PC-9 (cell line): Measurements from ENCODE around the gene HTATIP2. TPM values are rescaled to one million over a fixed set of nuclear protein-coding genes. Genes with fewer than 3 reads are reported as not detected.

Source experiments
- BruUV-seq: library from RNA; stranded (reverse); fragments of 400-500 nt; replicated peaks from 2 replicates; lab custom pipeline; 2021; lab: Mats Ljungman, UMichigan
- CTCF ChIA-PET: fragments of 300-600 bp; sonication (Branson Sonifier 250); formaldehyde crosslinking; loops from one replicate; lab custom pipeline; 2022; ENCODE audit warnings: antibody characterized with exemption; lab: Charles Lee
- POLR2A ChIA-PET: fragments of 300-600 bp; sonication (Branson Sonifier 250); formaldehyde crosslinking; loops from one replicate; lab custom pipeline; 2022; ENCODE audit warnings: antibody characterized with exemption; ENCODE audit not compliant: unreplicated experiment; lab: Charles Lee
- DNase-seq, 2 experiments: peaks; one replicate each; pipeline versions ENCODE4 v3.0.0 to v3.0.0-alpha.2; 2015 to 2022; ENCODE audit warnings: mixed read lengths in 1 of 2
- H2AFZ ChIP-seq: fragments of 200-600 bp; sonication (generic); 2 replicates; pipeline ENCODE4 v1.8.1; 2017; ENCODE audit warnings: antibody characterized with exemption
- H3F3A ChIP-seq: fragments of 200-600 bp; sonication (generic); 2 replicates; pipeline ENCODE4 v1.8.1; 2017; ENCODE audit warnings: antibody characterized with exemption, mild to moderate bottlenecking, low read depth; ENCODE audit not compliant: insufficient read depth
- H3K27ac ChIP-seq: fragments of 200-600 bp; sonication (generic); 2 replicates; pipeline ENCODE4 v1.6.1; 2016; ENCODE audit warnings: mixed run types
- H3K27me3 ChIP-seq: fragments of 200-600 bp; sonication (generic); 2 replicates; pipeline ENCODE4 v1.6.1; 2016; ENCODE audit warnings: low read depth, mixed run types; ENCODE audit not compliant: insufficient read depth
- H3K36me3 ChIP-seq: fragments of 200-600 bp; sonication (generic); 2 replicates; pipeline ENCODE4 v1.6.1; 2016; ENCODE audit warnings: low read depth, mixed run types
- H3K4me1 ChIP-seq: fragments of 200-600 bp; sonication (generic); replicated peaks from 2 replicates; pipeline ENCODE4 v1.6.1; 2016; ENCODE audit warnings: mixed run types; ENCODE audit not compliant: insufficient read depth
- H3K4me2 ChIP-seq: fragments of 200-600 bp; sonication (generic); 2 replicates; pipeline ENCODE4 v1.6.1; 2017; ENCODE audit warnings: mixed run types
- H3K4me3 ChIP-seq: fragments of 200-600 bp; sonication (generic); 2 replicates; pipeline ENCODE4 v1.6.1; 2016; ENCODE audit warnings: mixed run types
- H3K79me2 ChIP-seq: fragments of 200-600 bp; sonication (generic); 2 replicates; pipeline ENCODE4 v1.6.1; 2017; ENCODE audit warnings: low read depth, mixed run types
- H3K9me2 ChIP-seq: fragments of 200-600 bp; sonication (generic); 2 replicates; pipeline ENCODE4 v1.8.1; 2017; ENCODE audit warnings: mild to moderate bottlenecking; ENCODE audit not compliant: insufficient read depth
- H3K9me3 ChIP-seq: fragments of 200-600 bp; sonication (generic); 2 replicates; pipeline ENCODE4 v1.8.1; 2016; ENCODE audit warnings: low read depth; ENCODE audit not compliant: insufficient read depth
- H4K20me1 ChIP-seq: fragments of 200-600 bp; sonication (generic); 2 replicates; pipeline ENCODE4 v1.8.1; 2017; ENCODE audit not compliant: insufficient read depth
- EZH2 ChIP-seq: fragments of 200-600 bp; sonication (generic); IDR thresholded peaks from 2 replicates; pipeline ENCODE4 v1.8.0; 2017; ENCODE audit warnings: antibody characterized with exemption, low read depth
- intact Hi-C: fragments of 100-400 bp; cut with micrococcal nuclease; formaldehyde crosslinking; loops from one replicate; pipeline ENCODE4 v1.10.0; 2022; ENCODE audit not compliant: unreplicated experiment
- total RNA-seq: library from RNA; stranded (reverse); gene quantifications from 2 replicates; pipeline ENCODE4 v1.2.3, GENCODE V29; 2021
- TF ChIP-seq, protein P1 (sequence below): fragments of 200-600 bp; sonication (generic); conservative IDR thresholded peaks from 2 replicates; pipeline ENCODE4 v1.6.1; 2017; ENCODE audit warnings: mixed run types, antibody characterized with exemption, mild to moderate bottlenecking, moderate library complexity

HTATIP2 gene
- total RNA-seq, 1 experiment from 2014 or later, result 180 TPM

DNA sequence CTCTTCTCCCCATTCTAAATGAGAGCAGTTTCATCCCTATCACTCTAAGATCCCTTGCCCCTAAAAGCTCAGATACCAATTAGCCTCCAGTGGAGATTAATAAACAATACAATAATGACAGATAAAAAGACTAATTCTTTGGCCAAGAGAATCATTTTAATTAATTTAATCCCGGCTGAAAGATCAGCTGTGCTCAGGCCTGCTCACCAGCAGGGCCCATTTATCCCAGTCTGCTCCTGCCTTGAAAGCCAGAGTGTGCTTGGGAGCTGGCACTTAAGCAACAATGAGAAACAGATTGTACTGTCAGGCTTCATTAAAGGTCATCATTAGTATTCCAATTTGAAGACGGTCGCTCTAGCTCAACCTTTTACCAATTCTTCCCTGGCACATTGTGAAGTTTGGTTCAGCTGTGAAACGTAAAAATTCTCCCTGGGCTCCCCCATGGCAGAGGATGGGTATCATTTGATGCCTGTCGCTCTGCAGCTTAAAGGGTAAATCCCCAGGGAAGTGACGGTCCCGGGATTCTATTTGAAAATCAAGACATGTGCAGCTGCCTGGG, 36.1 kb upstream of the HTATIP2 start:
- Histone ChIP-seq H3K27me3 (peaks cover 64% of the 10 kb centered on the region), H3K9me2 (no peaks in the 10 kb centered on the region), H3F3A (no peaks in the 10 kb centered on the region), H3K36me3 (no peaks in the 10 kb centered on the region), H3K79me2 (no peaks in the 10 kb centered on the region), H3K27ac (no peak overlapping the region), H3K4me2 (no peak overlapping the region), H3K4me1 (no peaks in the 10 kb centered on the region), H2AFZ (no peak overlapping the region), H3K9me3 (no peaks in the 10 kb centered on the region), H4K20me1 (no peaks in the 10 kb centered on the region), H3K4me3 (no peak overlapping the region)
- DNase-seq, result no peak
- ChIA-PET CTCF (no interaction called here), POLR2A (no interaction called here)
- intact Hi-C loops, result no loop called here
- no TSS peak for BruUV-seq
- TF ChIP-seq EZH2, result no peak
- TF ChIP-seq, protein P1, sequence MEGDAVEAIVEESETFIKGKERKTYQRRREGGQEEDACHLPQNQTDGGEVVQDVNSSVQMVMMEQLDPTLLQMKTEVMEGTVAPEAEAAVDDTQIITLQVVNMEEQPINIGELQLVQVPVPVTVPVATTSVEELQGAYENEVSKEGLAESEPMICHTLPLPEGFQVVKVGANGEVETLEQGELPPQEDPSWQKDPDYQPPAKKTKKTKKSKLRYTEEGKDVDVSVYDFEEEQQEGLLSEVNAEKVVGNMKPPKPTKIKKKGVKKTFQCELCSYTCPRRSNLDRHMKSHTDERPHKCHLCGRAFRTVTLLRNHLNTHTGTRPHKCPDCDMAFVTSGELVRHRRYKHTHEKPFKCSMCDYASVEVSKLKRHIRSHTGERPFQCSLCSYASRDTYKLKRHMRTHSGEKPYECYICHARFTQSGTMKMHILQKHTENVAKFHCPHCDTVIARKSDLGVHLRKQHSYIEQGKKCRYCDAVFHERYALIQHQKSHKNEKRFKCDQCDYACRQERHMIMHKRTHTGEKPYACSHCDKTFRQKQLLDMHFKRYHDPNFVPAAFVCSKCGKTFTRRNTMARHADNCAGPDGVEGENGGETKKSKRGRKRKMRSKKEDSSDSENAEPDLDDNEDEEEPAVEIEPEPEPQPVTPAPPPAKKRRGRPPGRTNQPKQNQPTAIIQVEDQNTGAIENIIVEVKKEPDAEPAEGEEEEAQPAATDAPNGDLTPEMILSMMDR, result no peak

DNA sequence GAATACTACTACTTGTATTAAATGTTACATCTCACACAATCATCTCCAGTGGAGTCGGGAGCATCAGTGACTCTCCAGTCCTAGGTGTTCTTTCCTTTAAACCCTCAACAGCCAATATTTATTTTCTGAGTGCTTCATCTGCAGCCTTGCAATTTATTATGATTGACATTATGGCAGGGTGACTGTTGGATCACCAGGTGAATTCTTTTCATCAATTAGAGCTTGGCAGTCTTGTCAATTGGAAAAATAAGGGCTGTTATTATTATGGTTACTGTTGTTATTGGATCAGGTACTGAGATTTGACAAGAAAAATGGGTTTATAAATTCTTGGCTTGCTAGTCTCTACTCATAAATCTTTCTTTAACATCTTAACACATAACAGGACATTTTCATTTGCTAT, 27.5 kb upstream of the HTATIP2 start:
- BruUV-seq, result no TSS peak
- DNase-seq, result no peak
- ChIA-PET CTCF (no interaction called here), POLR2A (no interaction called here)
- Histone ChIP-seq H3K79me2 (no peaks in the 10 kb centered on the region), H3K27ac (no peak overlapping the region), H3K9me3 (no peaks in the 10 kb centered on the region), H3K9me2 (no peaks in the 10 kb centered on the region), H2AFZ (no peak overlapping the region), H3F3A (no peaks in the 10 kb centered on the region), H3K4me3 (no peak overlapping the region), H4K20me1 (no peaks in the 10 kb centered on the region), H3K27me3 (peaks cover 66% of the 10 kb centered on the region), H3K4me2 (no peak overlapping the region), H3K36me3 (no peaks in the 10 kb centered on the region), H3K4me1 (no peaks in the 10 kb centered on the region)
- TF ChIP-seq, protein P1, result no peak
- TF ChIP-seq EZH2, result no peak
- intact Hi-C loops, result loop anchor here (5.0 kb wide), 1 partner anchor 204 kb away; no protein-coding TSS in a partner anchor

DNA sequence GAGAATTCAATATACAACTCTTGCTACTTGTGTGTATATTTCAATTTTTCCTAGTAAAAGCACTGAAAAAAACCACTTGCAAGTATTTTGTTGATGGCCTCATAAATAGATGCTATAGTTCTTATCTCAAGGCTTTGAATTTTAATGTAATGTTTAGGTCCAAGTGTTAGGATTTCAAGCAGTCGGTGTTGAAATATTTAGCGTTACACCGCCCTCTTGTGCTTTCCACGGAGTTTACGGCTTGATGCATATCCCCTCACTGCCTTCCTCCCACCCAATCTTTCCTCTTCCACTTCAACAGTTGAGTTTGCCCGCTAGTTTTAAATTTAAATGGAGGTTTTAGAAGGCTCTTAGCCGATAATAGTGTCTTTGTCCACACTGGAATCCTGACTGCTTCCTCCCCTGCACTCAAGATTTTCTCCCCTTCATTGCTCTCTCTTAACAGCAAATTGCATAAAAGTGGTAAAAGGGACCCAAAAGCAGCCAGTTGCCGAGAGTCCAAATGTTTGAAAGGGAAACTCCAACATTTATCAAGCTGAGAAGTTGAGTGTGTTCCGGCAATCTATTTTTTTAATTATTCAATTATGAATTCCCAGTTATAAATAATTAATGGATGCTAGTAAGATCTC, 25.9 kb upstream of the HTATIP2 start:
- no TSS peak for BruUV-seq
- POLR2A ChIA-PET, result no interaction called here
- H3F3A ChIP-seq, result no peaks in the 10 kb centered on the region
- no peaks in the 10 kb centered on the region for H4K20me1 ChIP-seq
- TF ChIP-seq, protein P1, result peak; percentile 55
- no peak for TF ChIP-seq EZH2
- intact Hi-C loops, result loop anchor here (5.0 kb wide), 1 partner anchor 205 kb away; no protein-coding TSS in a partner anchor
- H3K4me2 ChIP-seq, result no peak overlapping the region
- CTCF ChIA-PET, result no interaction called here
- no peak overlapping the region for H3K4me3 ChIP-seq
- DNase-seq, result no peak
- no peaks in the 10 kb centered on the region for H3K79me2 ChIP-seq
- H3K9me3 ChIP-seq, result no peaks in the 10 kb centered on the region
- no peaks in the 10 kb centered on the region for H3K9me2 ChIP-seq
- H3K27ac ChIP-seq, result no peak overlapping the region
- no peak overlapping the region for H2AFZ ChIP-seq
- H3K27me3 ChIP-seq, result peaks cover 62% of the 10 kb centered on the region
- H3K36me3 ChIP-seq, result no peaks in the 10 kb centered on the region
- H3K4me1 ChIP-seq, result no peaks in the 10 kb centered on the region
